Keratinocyte (primary cell): ENCODE data around the gene GLT6D1.

Experiments
- EZH2 ChIP-seq: IDR thresholded peaks from one replicate; pipeline ENCODE4 v1.6.1; 2012; ENCODE audit warnings: inconsistent platforms, mild to moderate bottlenecking, low read length, moderate library complexity
- TF ChIP-seq, protein P1 (sequence below), 3 experiments: IDR thresholded peaks in 1 of 3; conservative IDR thresholded peaks in 1 of 3; optimal IDR thresholded peaks in 1 of 3; 2 replicates in 2 of 3; 3 replicates in 1 of 3; pipeline versions ENCODE3 to v1.5.1; 2011; ENCODE audit warnings: low read length in 3 of 3, mild to moderate bottlenecking in 3 of 3, moderate library complexity in 2 of 3, control low read depth in 1 of 3, inconsistent platforms in 1 of 3; ENCODE audit not compliant: insufficient read depth in 2 of 3; ENCODE audit errors: extremely low read depth in 1 of 3

DNA sequence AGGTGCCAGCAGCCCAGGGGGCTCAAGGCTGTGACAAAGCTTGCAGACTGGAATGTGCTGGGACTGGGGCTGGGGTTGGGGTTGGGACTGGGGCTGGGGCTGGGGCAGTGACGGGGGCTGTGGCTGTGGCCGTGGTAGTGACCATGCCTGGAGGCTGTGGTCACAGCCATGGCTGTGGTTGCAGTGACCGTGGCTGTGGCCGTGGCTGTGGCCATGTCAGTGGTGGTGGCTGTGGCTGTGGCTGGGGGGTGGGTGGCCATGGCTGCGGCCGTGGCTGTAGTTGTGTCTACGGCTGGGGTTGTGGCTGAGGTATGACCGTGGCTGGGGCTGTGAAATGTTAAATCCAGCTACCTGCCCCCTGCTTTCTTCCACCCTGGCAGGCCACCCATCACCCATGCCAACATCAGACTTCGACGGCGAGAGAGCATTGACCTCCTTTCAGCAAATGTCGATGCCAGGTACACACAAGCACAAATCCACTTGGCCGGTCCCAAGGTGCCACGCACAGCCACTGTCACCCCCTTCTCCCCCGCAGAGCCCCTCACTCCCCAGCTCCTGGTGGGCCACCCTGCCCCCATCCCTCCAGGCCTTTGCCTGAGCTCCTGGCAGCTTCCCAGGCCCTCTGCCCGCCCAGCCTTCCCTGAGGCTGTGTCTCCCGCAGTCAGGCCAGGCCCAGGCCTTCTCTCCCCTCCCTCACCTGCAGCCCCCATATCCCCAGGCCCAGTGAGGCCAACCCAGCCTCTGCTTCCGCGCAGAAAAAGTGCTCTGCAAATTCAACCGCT is 39.1 kb upstream of the GLT6D1 start:
- TF ChIP-seq, protein P1, sequence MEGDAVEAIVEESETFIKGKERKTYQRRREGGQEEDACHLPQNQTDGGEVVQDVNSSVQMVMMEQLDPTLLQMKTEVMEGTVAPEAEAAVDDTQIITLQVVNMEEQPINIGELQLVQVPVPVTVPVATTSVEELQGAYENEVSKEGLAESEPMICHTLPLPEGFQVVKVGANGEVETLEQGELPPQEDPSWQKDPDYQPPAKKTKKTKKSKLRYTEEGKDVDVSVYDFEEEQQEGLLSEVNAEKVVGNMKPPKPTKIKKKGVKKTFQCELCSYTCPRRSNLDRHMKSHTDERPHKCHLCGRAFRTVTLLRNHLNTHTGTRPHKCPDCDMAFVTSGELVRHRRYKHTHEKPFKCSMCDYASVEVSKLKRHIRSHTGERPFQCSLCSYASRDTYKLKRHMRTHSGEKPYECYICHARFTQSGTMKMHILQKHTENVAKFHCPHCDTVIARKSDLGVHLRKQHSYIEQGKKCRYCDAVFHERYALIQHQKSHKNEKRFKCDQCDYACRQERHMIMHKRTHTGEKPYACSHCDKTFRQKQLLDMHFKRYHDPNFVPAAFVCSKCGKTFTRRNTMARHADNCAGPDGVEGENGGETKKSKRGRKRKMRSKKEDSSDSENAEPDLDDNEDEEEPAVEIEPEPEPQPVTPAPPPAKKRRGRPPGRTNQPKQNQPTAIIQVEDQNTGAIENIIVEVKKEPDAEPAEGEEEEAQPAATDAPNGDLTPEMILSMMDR (optimal IDR thresholded peaks at IDR 0.05 in 1 of 3, IDR thresholded peaks at IDR 0.05 in 1 of 3, conservative IDR thresholded peaks at IDR 0.05 in 1 of 3; ENCODE audit: extremely low read depth in 1 of 3, insufficient read depth in 2 of 3, low read length in 3 of 3) = no peak
- no peak for TF ChIP-seq EZH2
